Measurements from ENCODE around the gene SSR4. TPM values are rescaled to one million over a fixed set of nuclear protein-coding genes. Genes with fewer than 3 reads are reported as not detected.

Gene SSR4
- total RNA-seq, 1 donor from 2014 or later = 331 TPM

DNA sequence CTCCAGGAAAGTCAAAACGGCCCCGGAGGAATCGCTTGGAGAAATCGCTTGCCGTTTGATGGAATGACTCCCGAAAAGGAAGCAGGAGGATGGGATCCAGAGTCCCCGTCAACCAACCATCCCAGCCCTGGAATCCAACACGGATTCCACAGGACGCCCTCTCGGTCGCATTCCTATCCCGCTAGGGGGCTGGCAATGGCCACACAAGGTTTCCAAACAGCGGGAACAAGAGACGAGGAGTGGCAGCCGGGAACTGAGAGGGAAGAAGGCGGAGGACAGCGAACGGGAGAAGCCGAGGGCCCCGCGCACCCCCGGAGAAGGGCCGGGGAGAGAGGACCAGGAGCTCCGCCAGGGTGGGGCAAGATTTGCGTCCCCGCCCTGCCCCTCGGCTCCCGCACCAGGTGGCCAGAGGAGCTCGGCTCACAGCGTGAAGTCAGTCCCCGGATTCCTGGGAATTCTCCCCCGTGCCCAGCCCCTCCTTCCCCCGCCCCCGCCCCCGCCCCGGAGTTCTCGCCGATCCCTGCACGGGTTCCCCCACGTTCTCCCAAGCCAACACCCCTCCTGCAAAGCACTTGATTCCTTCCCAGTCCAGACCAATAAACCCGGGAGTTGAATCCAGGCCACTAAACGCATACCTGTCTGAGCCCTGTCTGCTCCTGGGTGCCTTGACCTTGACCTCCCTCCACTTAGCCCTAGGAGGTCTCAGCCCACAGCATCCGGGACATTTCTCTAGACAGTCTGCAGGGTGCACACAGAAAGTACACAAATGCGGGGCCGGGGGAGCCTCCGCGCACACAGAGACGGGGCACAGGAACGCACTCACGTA is 34.5 kb downstream of the SSR4 start:
- Histone ChIP-seq H3K27me3 (peaks cover 5% of the 10 kb centered on the region), H3K9me3 (no peaks in the 10 kb centered on the region), H3K4me3 (peak overlapping the region; percentile 55 to 68), H3K4me1 (peaks cover 0 to 4% of the 10 kb centered on the region in 2 donors), H3K27ac (peak overlapping the region in 1 of 2 donors; percentile 51), H3K36me3 (no peaks in the 10 kb centered on the region)
- DNase-seq (ENCODE audit: low spot score in 2 of 2) = no peak
- TF ChIP-seq, protein P1, sequence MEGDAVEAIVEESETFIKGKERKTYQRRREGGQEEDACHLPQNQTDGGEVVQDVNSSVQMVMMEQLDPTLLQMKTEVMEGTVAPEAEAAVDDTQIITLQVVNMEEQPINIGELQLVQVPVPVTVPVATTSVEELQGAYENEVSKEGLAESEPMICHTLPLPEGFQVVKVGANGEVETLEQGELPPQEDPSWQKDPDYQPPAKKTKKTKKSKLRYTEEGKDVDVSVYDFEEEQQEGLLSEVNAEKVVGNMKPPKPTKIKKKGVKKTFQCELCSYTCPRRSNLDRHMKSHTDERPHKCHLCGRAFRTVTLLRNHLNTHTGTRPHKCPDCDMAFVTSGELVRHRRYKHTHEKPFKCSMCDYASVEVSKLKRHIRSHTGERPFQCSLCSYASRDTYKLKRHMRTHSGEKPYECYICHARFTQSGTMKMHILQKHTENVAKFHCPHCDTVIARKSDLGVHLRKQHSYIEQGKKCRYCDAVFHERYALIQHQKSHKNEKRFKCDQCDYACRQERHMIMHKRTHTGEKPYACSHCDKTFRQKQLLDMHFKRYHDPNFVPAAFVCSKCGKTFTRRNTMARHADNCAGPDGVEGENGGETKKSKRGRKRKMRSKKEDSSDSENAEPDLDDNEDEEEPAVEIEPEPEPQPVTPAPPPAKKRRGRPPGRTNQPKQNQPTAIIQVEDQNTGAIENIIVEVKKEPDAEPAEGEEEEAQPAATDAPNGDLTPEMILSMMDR (IDR thresholded peaks at IDR 0.05) = no peak
- intact Hi-C loops (cut with DNase I) = no loop called here

DNA sequence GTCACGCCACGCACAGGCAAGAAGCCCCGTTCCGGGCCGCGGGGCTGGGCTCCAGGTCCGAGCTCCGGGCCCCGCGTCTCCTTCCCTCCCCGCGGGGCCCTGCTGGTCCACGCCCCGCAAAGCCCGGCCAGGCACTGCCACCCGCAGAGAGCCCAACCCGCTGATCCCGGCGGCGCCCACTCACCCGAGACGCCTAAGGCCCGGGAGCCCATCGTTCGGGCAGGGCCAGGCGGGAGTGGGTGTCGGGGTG is 35.0 kb downstream of the SSR4 start:
- no peak for DNase-seq (ENCODE audit: low spot score in 2 of 2)
- no peak overlapping the region for H3K27ac ChIP-seq
- H3K36me3 ChIP-seq = no peaks in the 10 kb centered on the region
- peaks cover 0 to 4% of the 10 kb centered on the region in 2 donors for H3K4me1 ChIP-seq
- H3K9me3 ChIP-seq = no peaks in the 10 kb centered on the region
- TF ChIP-seq, protein P1 (IDR thresholded peaks at IDR 0.05) = no peak
- peak overlapping the region; percentile 55 to 68 for H3K4me3 ChIP-seq
- intact Hi-C loops (cut with DNase I) = no loop called here
- H3K27me3 ChIP-seq = peaks cover 5% of the 10 kb centered on the region

DNA sequence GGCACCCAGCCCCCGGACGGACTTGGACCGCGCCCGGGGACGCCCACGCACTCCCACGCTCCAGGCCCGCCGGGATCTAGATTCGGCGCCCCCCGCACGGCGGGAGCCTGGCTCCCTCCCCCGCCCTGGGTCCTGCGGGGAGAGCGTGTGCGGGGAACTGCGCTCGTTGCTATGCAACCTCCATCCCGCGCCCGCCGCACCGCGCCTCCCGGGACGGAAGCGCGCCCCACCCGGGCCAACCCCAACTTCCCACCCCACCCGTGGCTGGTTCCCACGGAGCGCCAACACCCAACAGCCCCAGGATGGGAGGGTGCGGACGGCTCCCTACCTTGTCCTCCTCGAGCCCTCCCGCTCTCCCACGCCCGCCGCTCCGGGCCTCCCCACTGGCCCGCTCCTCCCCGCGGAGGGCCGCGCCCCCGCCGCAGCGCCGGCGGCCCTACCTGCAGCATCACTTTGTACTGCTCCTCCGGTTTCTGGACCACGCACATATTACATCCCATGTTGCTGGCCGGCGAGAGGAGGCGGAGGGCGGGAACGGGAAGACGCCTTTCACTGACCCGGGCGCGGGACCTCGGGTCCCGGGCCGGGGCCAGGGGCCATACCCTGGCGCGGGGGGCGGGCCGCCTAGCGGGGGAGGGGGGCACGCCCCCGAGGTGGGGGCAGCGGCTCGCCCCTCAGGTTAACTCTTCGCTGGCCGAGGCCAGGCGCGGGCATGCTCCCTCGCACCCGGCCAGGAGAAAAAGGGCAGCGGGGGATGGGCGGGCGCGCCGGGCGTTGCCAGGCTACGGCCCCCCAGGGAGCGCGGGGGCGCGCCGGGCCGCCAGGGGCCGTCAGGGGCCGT is 35.6 kb downstream of the SSR4 start, which contains the start of gene PDZD4:
TSS of gene PDZD4 (minus strand) at position 746 of the 841 bp plus-strand sequence. CDS start at position 500, 246 bp downstream.
- no peaks in the 10 kb centered on the region for H3K36me3 ChIP-seq
- H3K27ac ChIP-seq = no peak within 1 kb of the TSS
- intact Hi-C loops (cut with DNase I) = no loop called here
- peaks cover 0 to 4% of the 10 kb centered on the region in 2 donors for H3K4me1 ChIP-seq
- DNase-seq (ENCODE audit: low spot score in 2 of 2) = no peak
- no peaks in the 10 kb centered on the region for H3K9me3 ChIP-seq
- TF ChIP-seq, protein P1 (IDR thresholded peaks at IDR 0.05) = no peak
- peak within 1 kb of the TSS; percentile 55 to 68 for H3K4me3 ChIP-seq
- H3K27me3 ChIP-seq = peaks cover 5% of the 10 kb centered on the region

DNA sequence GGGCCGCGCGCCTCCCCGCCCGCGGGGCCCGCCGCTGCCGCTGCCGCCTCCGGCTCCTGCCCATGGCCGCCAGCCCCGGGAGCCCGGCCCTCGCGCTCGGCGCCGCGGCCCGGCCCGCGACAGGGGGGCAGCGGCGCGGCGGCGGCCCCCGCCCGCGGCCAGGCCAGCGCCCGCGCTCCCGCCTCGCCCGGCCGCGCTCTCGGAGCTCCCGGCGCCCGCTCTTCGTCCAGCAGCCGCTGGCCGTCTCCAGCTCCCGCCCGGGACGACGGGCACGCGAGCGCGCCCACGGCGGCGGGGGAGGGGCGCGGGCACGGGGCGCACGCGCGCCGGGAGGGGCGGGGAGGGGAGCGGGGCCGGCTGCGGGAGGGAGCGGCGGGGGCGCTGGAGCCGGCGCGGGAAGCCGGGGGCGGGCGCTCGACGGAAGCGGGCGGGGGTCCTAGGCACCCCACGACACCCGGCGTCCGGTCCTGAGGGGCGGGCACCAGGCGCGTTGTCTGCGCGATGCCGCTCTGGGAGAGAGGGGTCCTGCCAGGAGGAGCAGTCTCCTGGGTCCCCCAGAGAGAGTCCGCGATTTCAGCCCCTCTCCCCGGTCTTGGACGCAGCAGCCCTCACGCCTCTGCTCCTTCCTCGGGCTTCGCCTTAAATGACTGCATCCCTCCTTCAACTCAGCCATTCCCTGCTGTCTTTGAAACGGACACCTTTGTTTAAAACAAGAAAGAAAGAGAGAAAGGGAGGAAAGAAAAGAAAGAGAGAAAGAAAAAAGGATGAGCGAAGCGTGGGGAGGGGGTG is 36.4 kb downstream of the SSR4 start:
- no peaks in the 10 kb centered on the region for H3K9me3 ChIP-seq
- intact Hi-C loops (cut with DNase I) = no loop called here
- no peaks in the 10 kb centered on the region for H3K36me3 ChIP-seq
- H3K27ac ChIP-seq = no peak overlapping the region
- H3K4me1 ChIP-seq = peaks cover 0 to 4% of the 10 kb centered on the region in 2 donors
- no peak for DNase-seq (ENCODE audit: low spot score in 2 of 2)
- TF ChIP-seq, protein P1 (IDR thresholded peaks at IDR 0.05) = no peak
- peaks cover 5% of the 10 kb centered on the region for H3K27me3 ChIP-seq
- peak overlapping the region; percentile 55 to 68 for H3K4me3 ChIP-seq

DNA sequence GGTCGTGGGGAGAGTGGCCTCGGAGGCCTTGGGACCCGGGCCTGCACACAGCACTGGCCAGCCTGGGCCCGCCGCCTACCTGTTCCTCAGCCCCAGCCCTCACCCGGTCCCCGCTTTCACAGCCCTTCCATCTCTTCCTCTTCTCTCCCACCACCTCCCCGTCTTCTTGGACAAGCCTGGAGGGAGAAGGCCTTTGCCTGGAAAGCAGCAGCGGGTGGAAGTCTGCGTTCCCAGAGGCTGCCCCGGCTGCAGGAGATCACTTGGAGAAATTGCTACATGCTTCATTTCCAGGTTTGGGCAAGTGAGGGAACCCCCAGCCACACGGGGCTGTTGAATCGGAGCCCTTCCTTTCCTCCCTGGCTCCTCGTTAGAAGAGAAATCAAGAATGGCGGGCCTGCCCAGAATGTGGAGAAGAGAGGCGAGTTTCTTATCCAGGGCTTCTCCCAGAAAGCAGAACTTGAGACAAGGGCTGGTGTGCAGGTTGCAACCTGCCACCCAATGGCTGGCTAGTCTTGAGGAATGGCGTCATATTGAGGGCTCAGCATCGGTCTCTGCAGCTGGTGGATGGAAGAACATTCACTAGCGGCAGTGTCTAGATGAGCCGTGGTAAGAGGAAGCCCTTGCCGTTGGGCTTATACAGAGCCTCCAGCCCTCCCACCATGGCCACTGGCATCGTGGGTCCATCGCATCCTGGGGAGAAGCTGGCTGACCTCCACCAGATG is 37.1 kb downstream of the SSR4 start:
- Histone ChIP-seq H3K27me3 (peaks cover 5% of the 10 kb centered on the region), H3K9me3 (no peaks in the 10 kb centered on the region), H3K36me3 (no peaks in the 10 kb centered on the region), H3K4me3 (no peak overlapping the region), H3K27ac (no peak overlapping the region), H3K4me1 (peaks cover 0 to 4% of the 10 kb centered on the region in 2 donors)
- TF ChIP-seq, protein P1 (IDR thresholded peaks at IDR 0.05) = no peak
- intact Hi-C loops (cut with DNase I) = no loop called here
- DNase-seq (ENCODE audit: low spot score in 2 of 2) = no peak

All from ascending aorta (tissue), 2 donors.